ENCODE results near the gene ZNF143.

The ZNF143 gene

GRCh38 chr11:9462172-9462799 lies 1.5 kb downstream of the ZNF143 start:
- TF ChIP-seq POLR2AphosphoS5 (IDR thresholded peaks at IDR 0.05; ENCODE audit: low read depth, low read length) (no peak), POLR2A (IDR thresholded peaks at IDR 0.05; ENCODE audit: low read depth, low read length) (no peak), TAF1 (IDR thresholded peaks at IDR 0.05; ENCODE audit: borderline replicate concordance, low read depth, low read length) (no peak)
- no peak for DNase-seq (ENCODE audit: insufficient read length)
- no peak for FAIRE-seq

DNA sequence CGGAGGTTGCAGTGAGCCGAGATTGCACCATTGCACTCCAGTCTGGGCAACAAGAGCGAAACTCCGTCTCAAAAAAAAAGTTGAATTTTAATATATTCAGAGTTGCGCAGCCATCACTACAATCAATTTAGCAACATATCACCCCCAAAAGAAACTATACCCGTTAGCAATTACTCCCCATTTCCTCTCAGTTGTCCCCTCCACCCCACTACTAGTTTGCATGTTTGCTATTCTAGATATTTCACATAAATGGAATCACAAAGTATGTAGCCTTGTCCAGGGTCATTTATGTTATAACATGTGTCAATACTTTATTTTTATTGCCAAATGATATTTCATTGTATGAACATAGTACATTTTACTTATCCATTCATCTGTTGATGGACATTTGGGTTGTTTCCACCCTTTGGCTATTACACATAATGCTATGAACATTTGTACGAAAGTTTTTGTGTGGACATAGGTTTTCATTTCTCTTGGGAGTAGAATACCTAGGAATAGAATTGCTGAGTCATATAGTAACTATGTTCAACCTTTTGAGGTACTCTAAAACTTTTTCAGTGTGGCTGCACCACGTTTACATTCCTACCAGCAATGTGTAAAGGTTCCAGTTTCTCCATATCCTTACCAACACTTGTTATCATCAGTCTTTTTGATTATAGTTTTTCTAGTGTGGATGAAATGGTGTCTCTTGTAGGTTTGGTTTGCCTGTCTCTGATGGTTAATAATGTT lies 2.2 kb downstream of the ZNF143 start:
- TF ChIP-seq TAF1 (IDR thresholded peaks at IDR 0.05; ENCODE audit: borderline replicate concordance, low read depth, low read length) (no peak), POLR2A (IDR thresholded peaks at IDR 0.05; ENCODE audit: low read depth, low read length) (no peak; the same call in 1 of the 2 replicates), POLR2AphosphoS5 (IDR thresholded peaks at IDR 0.05; ENCODE audit: low read depth, low read length) (no peak)
- DNase-seq (ENCODE audit: insufficient read length), result no peak
- peak; percentile 66 for FAIRE-seq

- TF ChIP-seq TAF1 (IDR thresholded peaks at IDR 0.05; ENCODE audit: borderline replicate concordance, low read depth, low read length) (no peak), POLR2AphosphoS5 (IDR thresholded peaks at IDR 0.05; ENCODE audit: low read depth, low read length) (no peak), POLR2A (IDR thresholded peaks at IDR 0.05; ENCODE audit: low read depth, low read length) (no peak)
- DNase-seq (ENCODE audit: insufficient read length) (no peak), FAIRE-seq (no peak)
These were observed 10.0 kb downstream of the ZNF143 start for GRCh38 chr11:9470765-9471164.

DNA sequence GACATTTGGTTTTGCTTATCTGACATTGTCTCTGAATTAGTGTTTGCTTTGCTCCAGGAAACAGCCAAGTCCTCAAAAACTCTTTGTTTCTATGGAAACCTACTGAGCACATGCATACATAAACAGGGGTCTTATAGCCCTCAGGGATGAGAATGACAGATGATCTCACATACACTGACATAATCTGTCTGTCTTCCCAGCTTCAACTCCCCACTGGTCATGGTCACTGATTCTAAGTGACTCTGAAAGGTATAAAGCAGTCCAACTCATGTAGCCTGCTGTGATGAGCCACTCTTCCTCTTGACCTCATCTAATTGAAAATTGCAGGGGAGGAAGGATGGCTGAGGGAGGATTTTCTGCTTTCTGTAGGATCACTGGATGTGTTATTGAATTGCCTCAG lies 12.6 kb downstream of the ZNF143 start:
- FAIRE-seq (no peak), DNase-seq (ENCODE audit: insufficient read length) (no peak)
- TF ChIP-seq TAF1 (IDR thresholded peaks at IDR 0.05; ENCODE audit: borderline replicate concordance, low read depth, low read length) (no peak), POLR2AphosphoS5 (IDR thresholded peaks at IDR 0.05; ENCODE audit: low read depth, low read length) (no peak), POLR2A (IDR thresholded peaks at IDR 0.05; ENCODE audit: low read depth, low read length) (no peak)

DNA sequence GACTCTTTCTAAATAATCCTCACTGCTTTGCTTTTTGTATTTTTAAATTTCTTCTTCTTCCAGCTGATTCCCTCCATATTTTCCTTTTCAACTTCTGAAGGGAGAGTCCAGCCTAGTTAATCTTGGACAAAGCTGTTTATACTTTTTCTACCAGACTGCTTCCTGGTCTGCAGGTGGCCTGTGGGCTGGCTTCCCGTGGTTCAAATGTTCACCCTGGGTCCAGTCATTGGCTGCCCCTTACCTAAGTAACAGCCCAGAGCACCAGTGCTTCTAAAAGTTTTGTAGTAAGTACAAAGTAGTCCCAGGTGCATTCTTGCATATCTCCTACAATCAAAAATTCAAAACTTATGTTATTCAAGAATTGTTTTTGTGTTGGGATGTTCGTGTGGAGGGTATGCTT lies 19.1 kb downstream of the ZNF143 start:
- no peak for TF ChIP-seq POLR2AphosphoS5 (IDR thresholded peaks at IDR 0.05; ENCODE audit: low read depth, low read length)
- no peak for TF ChIP-seq TAF1 (IDR thresholded peaks at IDR 0.05; ENCODE audit: borderline replicate concordance, low read depth, low read length)
- TF ChIP-seq POLR2A (IDR thresholded peaks at IDR 0.05; ENCODE audit: low read depth, low read length), result no peak
- DNase-seq (ENCODE audit: insufficient read length) (no peak), FAIRE-seq (no peak)

DNA sequence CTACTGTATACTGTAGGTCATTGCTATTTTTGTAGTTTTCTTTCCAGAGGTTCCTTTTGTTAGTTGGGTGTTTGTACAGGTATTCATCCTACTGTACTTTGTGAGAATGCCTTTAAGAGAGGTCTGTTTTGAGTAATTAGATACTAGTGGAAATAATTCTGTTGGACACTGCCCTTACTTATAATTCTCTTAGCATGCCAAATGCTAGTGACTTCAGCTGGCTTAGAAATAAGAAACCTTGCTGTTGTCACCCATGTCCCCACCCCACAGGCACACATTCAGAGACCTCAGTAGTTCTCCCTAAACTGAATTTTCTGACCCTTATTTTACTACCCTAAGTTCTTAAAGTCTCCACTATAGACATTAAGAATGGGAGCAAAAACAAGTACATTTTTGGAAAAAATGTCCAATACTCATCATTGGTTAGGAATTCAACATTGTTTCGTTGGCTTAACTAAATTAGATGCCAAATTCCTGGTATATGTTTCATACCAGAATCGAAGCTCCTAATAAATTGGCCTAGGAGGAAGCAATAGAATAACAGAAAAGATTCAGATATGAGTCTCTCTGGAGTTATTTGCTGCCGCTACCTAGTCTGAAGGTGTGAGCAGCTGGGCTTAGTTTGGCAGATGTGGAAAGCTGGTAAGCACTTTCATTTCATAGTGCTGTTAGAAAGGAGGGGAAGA lies 28.4 kb downstream of the ZNF143 start:
- no peak for TF ChIP-seq POLR2AphosphoS5 (IDR thresholded peaks at IDR 0.05; ENCODE audit: low read depth, low read length)
- TF ChIP-seq POLR2A (IDR thresholded peaks at IDR 0.05; ENCODE audit: low read depth, low read length), result no peak
- no peak for TF ChIP-seq TAF1 (IDR thresholded peaks at IDR 0.05; ENCODE audit: borderline replicate concordance, low read depth, low read length)
- DNase-seq (ENCODE audit: insufficient read length), result no peak
- FAIRE-seq, result no peak

GRCh38 chr11:9490376-9490775 lies 29.6 kb downstream of the ZNF143 start:
- TF ChIP-seq POLR2A (IDR thresholded peaks at IDR 0.05; ENCODE audit: low read depth, low read length), result no peak
- no peak for TF ChIP-seq TAF1 (IDR thresholded peaks at IDR 0.05; ENCODE audit: borderline replicate concordance, low read depth, low read length)
- no peak for TF ChIP-seq POLR2AphosphoS5 (IDR thresholded peaks at IDR 0.05; ENCODE audit: low read depth, low read length)
- no peak for FAIRE-seq
- DNase-seq (ENCODE audit: insufficient read length), result no peak

DNA sequence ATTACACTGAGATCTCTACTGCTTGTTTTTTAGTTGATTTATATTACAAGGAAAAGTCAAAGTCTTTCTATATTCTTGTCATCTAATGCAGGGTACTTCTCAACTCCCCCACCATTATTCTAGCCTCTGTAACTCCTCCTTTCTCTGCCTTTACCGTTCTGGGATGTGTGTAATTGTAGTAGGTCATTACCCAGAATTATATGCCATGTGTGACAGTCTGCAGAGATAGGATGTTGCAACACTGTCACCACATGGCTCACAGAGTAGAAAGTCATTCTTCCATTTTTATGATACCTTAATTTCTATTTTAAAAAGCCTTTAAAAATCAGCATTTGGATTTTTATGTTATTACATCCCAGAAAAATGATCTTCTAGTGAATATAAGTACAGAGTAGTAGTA lies 32.7 kb downstream of the ZNF143 start:
- DNase-seq (ENCODE audit: insufficient read length) (no peak), FAIRE-seq (no peak)
- TF ChIP-seq TAF1 (IDR thresholded peaks at IDR 0.05; ENCODE audit: borderline replicate concordance, low read depth, low read length) (no peak), POLR2AphosphoS5 (IDR thresholded peaks at IDR 0.05; ENCODE audit: low read depth, low read length) (no peak), POLR2A (IDR thresholded peaks at IDR 0.05; ENCODE audit: low read depth, low read length) (no peak)

DNA sequence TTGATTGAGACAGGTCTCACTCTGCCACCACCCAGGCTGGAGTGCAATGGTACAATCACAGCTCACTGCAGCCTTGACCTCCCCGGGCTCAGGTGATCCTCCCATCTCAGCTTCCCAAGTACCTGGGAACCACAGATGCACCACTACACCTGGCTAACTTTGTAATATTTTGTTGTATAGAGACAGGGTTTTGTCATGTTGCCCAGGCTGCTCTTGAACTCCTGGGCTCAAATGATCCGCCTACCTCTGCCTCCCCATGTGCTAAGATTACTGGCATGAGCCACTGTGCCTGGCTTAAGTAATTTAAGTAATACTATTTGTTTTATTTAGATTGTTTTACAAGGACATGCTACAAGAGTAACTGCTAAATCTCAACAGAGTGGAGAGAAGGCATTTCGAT lies 33.5 kb downstream of the ZNF143 start:
- no peak for FAIRE-seq
- no peak for DNase-seq (ENCODE audit: insufficient read length)
- TF ChIP-seq POLR2AphosphoS5 (IDR thresholded peaks at IDR 0.05; ENCODE audit: low read depth, low read length) (no peak), POLR2A (IDR thresholded peaks at IDR 0.05; ENCODE audit: low read depth, low read length) (no peak), TAF1 (IDR thresholded peaks at IDR 0.05; ENCODE audit: borderline replicate concordance, low read depth, low read length) (no peak)

GRCh38 chr11:9495803-9496514 lies 35.1 kb downstream of the ZNF143 start:
- TF ChIP-seq TAF1 (IDR thresholded peaks at IDR 0.05; ENCODE audit: borderline replicate concordance, low read depth, low read length), result no peak
- TF ChIP-seq POLR2A (IDR thresholded peaks at IDR 0.05; ENCODE audit: low read depth, low read length), result no peak
- no peak for TF ChIP-seq POLR2AphosphoS5 (IDR thresholded peaks at IDR 0.05; ENCODE audit: low read depth, low read length)
- no peak for DNase-seq (ENCODE audit: insufficient read length)
- FAIRE-seq, result no peak

DNA sequence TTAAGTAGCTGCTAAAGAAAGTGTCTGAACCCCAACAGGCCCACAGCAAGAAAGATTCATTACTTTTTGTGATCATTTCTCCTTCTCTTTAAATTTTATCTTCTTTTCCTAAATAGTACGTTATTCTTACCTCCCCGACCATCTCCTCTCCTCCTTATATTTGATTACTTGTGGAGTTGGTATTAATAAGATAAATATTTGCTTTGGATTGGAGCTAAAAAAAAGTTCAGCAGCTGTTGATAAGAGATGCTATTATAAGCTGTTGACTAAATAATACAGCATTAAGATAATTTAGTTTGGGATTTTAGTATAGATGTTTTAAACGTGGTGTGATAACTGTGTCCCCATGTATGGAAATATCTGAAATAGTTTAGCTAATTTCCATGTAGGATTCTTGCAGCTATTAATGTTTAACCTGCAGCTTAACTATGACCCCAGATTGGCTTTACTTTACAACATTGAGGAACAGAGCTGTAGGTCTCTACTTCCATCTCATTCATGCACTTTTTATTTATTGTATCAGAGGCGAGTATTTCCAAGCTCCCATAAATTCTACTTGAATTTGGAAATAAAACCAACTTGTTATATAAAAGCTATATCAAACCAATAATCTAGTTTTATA lies 37.8 kb downstream of the ZNF143 start:
- FAIRE-seq (no peak), DNase-seq (ENCODE audit: insufficient read length) (no peak)
- no peak for TF ChIP-seq POLR2AphosphoS5 (IDR thresholded peaks at IDR 0.05; ENCODE audit: low read depth, low read length)
- no peak for TF ChIP-seq POLR2A (IDR thresholded peaks at IDR 0.05; ENCODE audit: low read depth, low read length)
- no peak for TF ChIP-seq TAF1 (IDR thresholded peaks at IDR 0.05; ENCODE audit: borderline replicate concordance, low read depth, low read length)

Data from GM12892 (cell line).